ENCODE data around the gene PAK4.

DNA sequence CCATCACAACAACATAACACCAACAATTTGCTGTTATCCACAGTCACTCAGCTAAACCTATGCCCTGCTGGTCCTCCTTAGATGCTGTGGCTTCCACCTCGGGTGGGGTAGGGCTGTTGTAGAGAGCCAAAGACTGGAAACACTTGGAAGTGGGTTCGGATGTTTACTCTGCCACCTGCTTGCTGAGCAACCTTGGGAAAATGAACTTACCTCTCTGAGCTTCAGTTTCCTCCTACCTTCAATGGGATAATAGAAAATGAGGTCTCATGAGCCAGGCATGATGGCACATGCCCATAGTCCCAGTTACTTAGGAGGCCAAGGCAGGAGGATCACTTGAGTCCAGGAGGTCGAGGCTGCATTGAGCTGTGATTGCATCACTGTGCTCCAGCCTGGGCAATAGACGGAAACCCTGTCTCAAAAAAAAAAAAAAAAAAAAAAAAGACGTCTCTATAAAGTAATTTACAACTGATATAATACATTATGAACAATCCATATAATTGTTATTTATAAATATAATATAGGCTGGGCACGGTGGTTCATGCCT, 81.8 kb downstream of the PAK4 start:
- TF ChIP-seq, protein P1, sequence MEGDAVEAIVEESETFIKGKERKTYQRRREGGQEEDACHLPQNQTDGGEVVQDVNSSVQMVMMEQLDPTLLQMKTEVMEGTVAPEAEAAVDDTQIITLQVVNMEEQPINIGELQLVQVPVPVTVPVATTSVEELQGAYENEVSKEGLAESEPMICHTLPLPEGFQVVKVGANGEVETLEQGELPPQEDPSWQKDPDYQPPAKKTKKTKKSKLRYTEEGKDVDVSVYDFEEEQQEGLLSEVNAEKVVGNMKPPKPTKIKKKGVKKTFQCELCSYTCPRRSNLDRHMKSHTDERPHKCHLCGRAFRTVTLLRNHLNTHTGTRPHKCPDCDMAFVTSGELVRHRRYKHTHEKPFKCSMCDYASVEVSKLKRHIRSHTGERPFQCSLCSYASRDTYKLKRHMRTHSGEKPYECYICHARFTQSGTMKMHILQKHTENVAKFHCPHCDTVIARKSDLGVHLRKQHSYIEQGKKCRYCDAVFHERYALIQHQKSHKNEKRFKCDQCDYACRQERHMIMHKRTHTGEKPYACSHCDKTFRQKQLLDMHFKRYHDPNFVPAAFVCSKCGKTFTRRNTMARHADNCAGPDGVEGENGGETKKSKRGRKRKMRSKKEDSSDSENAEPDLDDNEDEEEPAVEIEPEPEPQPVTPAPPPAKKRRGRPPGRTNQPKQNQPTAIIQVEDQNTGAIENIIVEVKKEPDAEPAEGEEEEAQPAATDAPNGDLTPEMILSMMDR (IDR thresholded peaks at IDR 0.05), result no peak
- TF ChIP-seq POLR2AphosphoS5 (IDR thresholded peaks at IDR 0.05) (no peak), POLR2A (IDR thresholded peaks at IDR 0.05) (no peak)

All from suprapubic skin (tissue), 4 donors.